HL-60 (cell line): Measurements from ENCODE around the gene MVK.

ENCODE experiments used
- DNase-seq, 2 experiments: peaks; one replicate each; pipeline ENCODE4 v3.0.0-alpha.2; 2010 to 2020; ENCODE audit warnings: low read depth in 1 of 2, low spot score in 1 of 2
- H3K27ac ChIP-seq: fragments of 250-450 bp; sonication (Bioruptor Pico); replicated peaks from 2 replicates; pipeline ENCODE4 v1.5.1; 2020; ENCODE audit warnings: mild to moderate bottlenecking, moderate library complexity
- H3K27me3 ChIP-seq: fragments of 250-450 bp; sonication (Bioruptor Pico); 2 replicates; pipeline ENCODE4 v1.5.1; 2021; ENCODE audit warnings: mild to moderate bottlenecking, moderate library complexity; ENCODE audit not compliant: insufficient read depth, poor library complexity, severe bottlenecking
- H3K4me3 ChIP-seq: replicated peaks from 2 replicates; pipeline ENCODE4 v1.5.1; 2011; ENCODE audit warnings: mild to moderate bottlenecking, control low read depth, low read length; ENCODE audit not compliant: insufficient read depth
- GABPA ChIP-seq: IDR thresholded peaks from 2 replicates; pipeline ENCODE4 v1.6.1; 2012; ENCODE audit warnings: low read depth
- POLR2AphosphoS5 ChIP-seq: IDR thresholded peaks from 2 replicates; pipeline ENCODE4 v1.6.1; 2012; ENCODE audit warnings: low read depth
- SPI1 ChIP-seq: IDR thresholded peaks from 2 replicates; pipeline ENCODE4 v1.6.1; 2012; ENCODE audit warnings: low read depth, mild to moderate bottlenecking, borderline replicate concordance
- TF ChIP-seq, protein P1 (sequence below): IDR thresholded peaks from 2 replicates; pipeline ENCODE4 v1.6.1; 2012; ENCODE audit warnings: low read depth; ENCODE audit not compliant: insufficient replicate concordance
- TF ChIP-seq, protein P2 (sequence below): IDR thresholded peaks from one replicate; pipeline ENCODE4 v1.5.1; 2011; ENCODE audit warnings: low read length, control low read depth, inconsistent platforms; ENCODE audit not compliant: insufficient read depth

The MVK gene

GRCh38 chr12:109589240-109589590 is 15.6 kb downstream of the MVK start:
- DNase-seq = no peak
- TF ChIP-seq, protein P1, sequence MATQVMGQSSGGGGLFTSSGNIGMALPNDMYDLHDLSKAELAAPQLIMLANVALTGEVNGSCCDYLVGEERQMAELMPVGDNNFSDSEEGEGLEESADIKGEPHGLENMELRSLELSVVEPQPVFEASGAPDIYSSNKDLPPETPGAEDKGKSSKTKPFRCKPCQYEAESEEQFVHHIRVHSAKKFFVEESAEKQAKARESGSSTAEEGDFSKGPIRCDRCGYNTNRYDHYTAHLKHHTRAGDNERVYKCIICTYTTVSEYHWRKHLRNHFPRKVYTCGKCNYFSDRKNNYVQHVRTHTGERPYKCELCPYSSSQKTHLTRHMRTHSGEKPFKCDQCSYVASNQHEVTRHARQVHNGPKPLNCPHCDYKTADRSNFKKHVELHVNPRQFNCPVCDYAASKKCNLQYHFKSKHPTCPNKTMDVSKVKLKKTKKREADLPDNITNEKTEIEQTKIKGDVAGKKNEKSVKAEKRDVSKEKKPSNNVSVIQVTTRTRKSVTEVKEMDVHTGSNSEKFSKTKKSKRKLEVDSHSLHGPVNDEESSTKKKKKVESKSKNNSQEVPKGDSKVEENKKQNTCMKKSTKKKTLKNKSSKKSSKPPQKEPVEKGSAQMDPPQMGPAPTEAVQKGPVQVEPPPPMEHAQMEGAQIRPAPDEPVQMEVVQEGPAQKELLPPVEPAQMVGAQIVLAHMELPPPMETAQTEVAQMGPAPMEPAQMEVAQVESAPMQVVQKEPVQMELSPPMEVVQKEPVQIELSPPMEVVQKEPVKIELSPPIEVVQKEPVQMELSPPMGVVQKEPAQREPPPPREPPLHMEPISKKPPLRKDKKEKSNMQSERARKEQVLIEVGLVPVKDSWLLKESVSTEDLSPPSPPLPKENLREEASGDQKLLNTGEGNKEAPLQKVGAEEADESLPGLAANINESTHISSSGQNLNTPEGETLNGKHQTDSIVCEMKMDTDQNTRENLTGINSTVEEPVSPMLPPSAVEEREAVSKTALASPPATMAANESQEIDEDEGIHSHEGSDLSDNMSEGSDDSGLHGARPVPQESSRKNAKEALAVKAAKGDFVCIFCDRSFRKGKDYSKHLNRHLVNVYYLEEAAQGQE = no peak
- no peak for TF ChIP-seq SPI1
- no peak for TF ChIP-seq GABPA
- TF ChIP-seq, protein P2, sequence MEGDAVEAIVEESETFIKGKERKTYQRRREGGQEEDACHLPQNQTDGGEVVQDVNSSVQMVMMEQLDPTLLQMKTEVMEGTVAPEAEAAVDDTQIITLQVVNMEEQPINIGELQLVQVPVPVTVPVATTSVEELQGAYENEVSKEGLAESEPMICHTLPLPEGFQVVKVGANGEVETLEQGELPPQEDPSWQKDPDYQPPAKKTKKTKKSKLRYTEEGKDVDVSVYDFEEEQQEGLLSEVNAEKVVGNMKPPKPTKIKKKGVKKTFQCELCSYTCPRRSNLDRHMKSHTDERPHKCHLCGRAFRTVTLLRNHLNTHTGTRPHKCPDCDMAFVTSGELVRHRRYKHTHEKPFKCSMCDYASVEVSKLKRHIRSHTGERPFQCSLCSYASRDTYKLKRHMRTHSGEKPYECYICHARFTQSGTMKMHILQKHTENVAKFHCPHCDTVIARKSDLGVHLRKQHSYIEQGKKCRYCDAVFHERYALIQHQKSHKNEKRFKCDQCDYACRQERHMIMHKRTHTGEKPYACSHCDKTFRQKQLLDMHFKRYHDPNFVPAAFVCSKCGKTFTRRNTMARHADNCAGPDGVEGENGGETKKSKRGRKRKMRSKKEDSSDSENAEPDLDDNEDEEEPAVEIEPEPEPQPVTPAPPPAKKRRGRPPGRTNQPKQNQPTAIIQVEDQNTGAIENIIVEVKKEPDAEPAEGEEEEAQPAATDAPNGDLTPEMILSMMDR = no peak
- TF ChIP-seq POLR2AphosphoS5 = no peak; the same call in 1 of the 2 replicates
- Histone ChIP-seq H3K27ac (no peak overlapping the region), H3K4me3 (no peak overlapping the region), H3K27me3 (no peaks in the 10 kb centered on the region)

DNA sequence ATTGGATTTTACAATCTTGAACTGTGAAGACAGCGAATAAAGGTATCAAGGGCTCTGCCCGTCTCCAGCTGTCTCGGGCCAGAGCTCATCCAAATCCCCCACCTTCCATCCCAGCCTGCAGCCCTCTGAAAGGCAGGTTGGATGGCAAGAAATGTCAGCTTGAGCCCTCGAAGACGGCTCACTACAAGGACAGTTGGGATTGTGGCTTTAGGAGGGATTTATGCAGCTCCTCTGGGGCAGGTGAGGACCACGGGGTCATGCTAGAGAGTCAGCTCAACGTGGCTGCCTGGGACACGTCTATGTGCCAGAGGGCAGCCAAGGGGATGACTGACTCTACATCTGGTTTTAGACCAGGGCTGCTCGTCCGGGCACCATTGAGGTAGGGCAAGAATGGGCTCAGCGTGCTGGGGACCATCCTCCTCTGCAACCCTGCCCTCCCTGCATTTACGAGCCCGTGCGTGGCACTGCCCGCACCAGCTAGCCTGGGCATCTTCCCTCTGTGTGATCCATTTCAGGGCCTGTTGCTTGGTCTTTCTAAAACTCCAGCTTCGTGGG is 16.2 kb downstream of the MVK start:
- DNase-seq = no peak
- H3K27me3 ChIP-seq = no peaks in the 10 kb centered on the region
- H3K27ac ChIP-seq = no peak overlapping the region
- no peak overlapping the region for H3K4me3 ChIP-seq
- no peak for TF ChIP-seq SPI1
- no peak for TF ChIP-seq GABPA
- no peak for TF ChIP-seq POLR2AphosphoS5
- TF ChIP-seq, protein P2 = no peak
- TF ChIP-seq, protein P1 = no peak

GRCh38 chr12:109590566-109590965 is 17.0 kb downstream of the MVK start:
- no peak for DNase-seq
- H3K27ac ChIP-seq = no peak overlapping the region
- H3K4me3 ChIP-seq = no peak overlapping the region
- no peaks in the 10 kb centered on the region for H3K27me3 ChIP-seq
- TF ChIP-seq, protein P1 = no peak
- TF ChIP-seq SPI1 = no peak
- TF ChIP-seq POLR2AphosphoS5 = no peak
- TF ChIP-seq, protein P2 = no peak
- no peak for TF ChIP-seq GABPA
